ENCODE results near the gene ADGRD1.

DNA sequence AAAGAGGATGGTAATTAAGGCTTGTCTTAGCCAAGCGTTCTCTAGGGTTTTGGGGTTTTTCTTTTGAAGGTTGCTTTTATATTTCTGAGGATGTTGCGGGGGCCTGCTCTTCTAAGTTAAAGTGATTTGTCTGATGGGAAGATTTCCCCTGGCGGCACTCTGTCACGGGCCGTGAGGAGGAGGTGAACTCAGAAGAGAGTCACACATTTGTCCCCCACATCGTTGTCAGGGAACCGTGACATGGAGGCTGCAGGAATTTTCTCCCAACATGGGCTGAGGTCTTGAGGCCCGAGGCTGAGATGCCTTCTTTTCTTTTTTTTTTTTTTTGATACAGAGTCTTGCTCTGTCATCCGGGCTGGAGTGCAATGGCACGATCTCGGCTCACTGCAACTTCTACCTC is 71.5 kb downstream of the ADGRD1 start:
- no peak for TF ChIP-seq GATA3 (IDR thresholded peaks at IDR 0.05; ENCODE audit: low read depth, low read length)
- TF ChIP-seq GATA2 (IDR thresholded peaks at IDR 0.05; ENCODE audit: low read depth, low read length): no peak

Data from SH-SY5Y (cell line).